ENCODE data around the gene TRIM65. TPM values are rescaled to one million over a fixed set of nuclear protein-coding genes. Genes with fewer than 3 reads are reported as not detected.

TRIM65 gene
- total RNA-seq, 4 donors from 2014 or later = 16.5 to 26.1 (median 22.3) TPM

- no peaks in the 10 kb centered on the region for H3K27me3 ChIP-seq
- H3K27ac ChIP-seq = peak overlapping the region; percentile 35 to 86 (median 54)
- intact Hi-C loops (cut with DNase I; ENCODE audit: low total_unique reads) = loop anchor here (1.0 to 2.0 kb wide), 2 partner anchors 36 to 37 kb away; partner anchors contain the start of genes ACOX1 and TEN1
- H3K36me3 ChIP-seq = peaks cover 0 to 7% of the 10 kb centered on the region in 2 donors
- peak overlapping the region; percentile 72 to 99 (median 86) for H3K4me3 ChIP-seq
- peaks cover 11 to 35% of the 10 kb centered on the region in 2 donors for H3K4me1 ChIP-seq
- in situ Hi-C loops (cut with MboI; ENCODE audit: low sequenced_read_pairs in 4 of 4) = no loop called here
- no peaks in the 10 kb centered on the region for H3K9me3 ChIP-seq
- ATAC-seq (no peak), DNase-seq (peak in 1 of 2 donors; percentile 18)
- no peak for TF ChIP-seq CTCF (IDR thresholded peaks at IDR 0.05 in 4 of 5, conservative IDR thresholded peaks at IDR 0.05 in 1 of 5)
- TF ChIP-seq POLR2A (IDR thresholded peaks at IDR 0.05) = no peak
Observed at GRCh38 chr17:75941442-75941819, 44.7 kb upstream of the TRIM65 start.

GRCh38 chr17:75940727-75941441 is 44.1 kb upstream of the TRIM65 start, which contains the start of gene FBF1:
FBF1 (minus strand) TSS chr17:75941042; CDS start chr17:75938149, 2,893 bp downstream.
- ATAC-seq (peak; percentile 92 to 97), DNase-seq (peak; percentile 90 to 93)
- H3K4me1 ChIP-seq = peaks cover 11 to 30% of the 10 kb centered on the region in 2 donors
- TF ChIP-seq POLR2A (IDR thresholded peaks at IDR 0.05) = peak; percentile 66 to 68
- peak in 2 of 5 experiments; percentile 15 to 18 for TF ChIP-seq CTCF (IDR thresholded peaks at IDR 0.05 in 4 of 5, conservative IDR thresholded peaks at IDR 0.05 in 1 of 5)
- peak within 1 kb of the TSS; percentile 66 to 88 (median 78) for H3K27ac ChIP-seq
- in situ Hi-C loops (cut with MboI; ENCODE audit: low sequenced_read_pairs in 4 of 4) (no loop called here), intact Hi-C loops (cut with DNase I; ENCODE audit: low total_unique reads) (loop anchor here (1.0 to 2.0 kb wide), 2 partner anchors 36 to 38 kb away; partner anchors contain the start of genes ACOX1 and TEN1)
- H3K9me3 ChIP-seq = no peaks in the 10 kb centered on the region
- peaks cover 0 to 1% of the 10 kb centered on the region in 2 donors for H3K36me3 ChIP-seq
- H3K27me3 ChIP-seq = no peaks in the 10 kb centered on the region
- H3K4me3 ChIP-seq = peak within 1 kb of the TSS; percentile 72 to 99 (median 86)

GRCh38 chr17:75937652-75938051 is 40.9 kb upstream of the TRIM65 start:
- no peak overlapping the region for H3K4me3 ChIP-seq
- H3K36me3 ChIP-seq = no peaks in the 10 kb centered on the region
- H3K27ac ChIP-seq = no peak overlapping the region
- TF ChIP-seq CTCF (IDR thresholded peaks at IDR 0.05 in 4 of 5, conservative IDR thresholded peaks at IDR 0.05 in 1 of 5) (no peak), POLR2A (IDR thresholded peaks at IDR 0.05) (no peak)
- H3K4me1 ChIP-seq = peaks cover 11 to 15% of the 10 kb centered on the region in 2 donors
- ATAC-seq (no peak), DNase-seq (no peak)
- intact Hi-C loops (cut with DNase I; ENCODE audit: low total_unique reads) = no loop called here
- in situ Hi-C loops (cut with MboI; ENCODE audit: low sequenced_read_pairs in 4 of 4) = no loop called here
- H3K27me3 ChIP-seq = no peaks in the 10 kb centered on the region
- H3K9me3 ChIP-seq = no peaks in the 10 kb centered on the region

GRCh38 chr17:75933808-75934207 is 37.1 kb upstream of the TRIM65 start:
- intact Hi-C loops (cut with DNase I; ENCODE audit: low total_unique reads) = no loop called here
- ATAC-seq (no peak), DNase-seq (no peak)
- Histone ChIP-seq H3K36me3 (no peaks in the 10 kb centered on the region), H3K4me1 (no peaks in the 10 kb centered on the region), H3K9me3 (no peaks in the 10 kb centered on the region), H3K27me3 (no peaks in the 10 kb centered on the region), H3K4me3 (no peak overlapping the region), H3K27ac (no peak overlapping the region)
- no peak for TF ChIP-seq CTCF (IDR thresholded peaks at IDR 0.05 in 4 of 5, conservative IDR thresholded peaks at IDR 0.05 in 1 of 5)
- no peak for TF ChIP-seq POLR2A (IDR thresholded peaks at IDR 0.05)
- in situ Hi-C loops (cut with MboI; ENCODE audit: low sequenced_read_pairs in 4 of 4) = no loop called here
